Brain pericyte (primary cell): ENCODE results near the gene CAMK2D.

Source experiments
- DNase-seq: peaks from one replicate; pipeline ENCODE4 v3.0.0-alpha.2; 2012; ENCODE audit warnings: low read depth, low spot score

CAMK2D gene

GRCh38 chr4:113763029-113763285, 1.4 kb upstream of the CAMK2D start:
- no peak for DNase-seq

DNA sequence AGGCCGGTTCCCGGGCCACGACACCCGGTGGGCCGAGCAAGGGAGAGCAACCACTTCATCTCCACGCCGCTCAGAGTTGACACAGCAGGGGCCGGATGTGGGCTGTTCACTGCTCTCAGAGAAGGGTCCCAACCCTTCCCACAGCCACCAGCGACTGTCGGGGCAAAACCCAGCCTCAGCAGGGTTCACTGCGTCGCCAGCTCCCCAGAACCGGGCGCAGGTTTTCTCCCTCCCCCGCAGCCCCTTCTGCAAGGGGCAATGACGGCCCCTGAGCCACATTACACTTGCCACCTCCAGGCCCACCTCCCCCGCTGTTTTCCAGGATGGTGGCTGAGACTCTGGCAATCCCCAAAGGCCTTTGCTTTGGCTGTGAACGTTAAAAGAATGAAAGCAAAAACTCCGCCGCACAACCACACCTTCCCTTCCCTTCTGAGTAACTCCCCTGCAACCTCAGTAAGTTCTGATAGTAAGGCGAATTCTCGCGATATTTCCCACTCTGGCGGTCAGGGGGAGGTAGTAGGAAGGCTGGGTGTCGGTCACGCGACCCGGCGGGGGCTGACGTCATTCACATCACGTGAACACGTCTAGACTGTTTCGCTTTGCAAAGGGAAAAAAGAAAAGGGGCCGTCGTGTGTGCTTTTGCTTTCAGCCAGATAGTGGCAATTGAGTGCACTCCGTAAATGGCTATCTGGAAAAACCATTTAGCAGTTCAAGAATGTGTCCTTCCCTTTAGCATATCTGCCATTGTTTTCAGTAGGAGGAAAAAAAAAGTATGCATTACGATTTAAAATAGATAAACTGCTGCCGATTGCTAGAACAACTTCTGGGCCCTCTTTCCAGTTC, 869 bp upstream of the CAMK2D start:
- DNase-seq: peak; percentile 97

DNA sequence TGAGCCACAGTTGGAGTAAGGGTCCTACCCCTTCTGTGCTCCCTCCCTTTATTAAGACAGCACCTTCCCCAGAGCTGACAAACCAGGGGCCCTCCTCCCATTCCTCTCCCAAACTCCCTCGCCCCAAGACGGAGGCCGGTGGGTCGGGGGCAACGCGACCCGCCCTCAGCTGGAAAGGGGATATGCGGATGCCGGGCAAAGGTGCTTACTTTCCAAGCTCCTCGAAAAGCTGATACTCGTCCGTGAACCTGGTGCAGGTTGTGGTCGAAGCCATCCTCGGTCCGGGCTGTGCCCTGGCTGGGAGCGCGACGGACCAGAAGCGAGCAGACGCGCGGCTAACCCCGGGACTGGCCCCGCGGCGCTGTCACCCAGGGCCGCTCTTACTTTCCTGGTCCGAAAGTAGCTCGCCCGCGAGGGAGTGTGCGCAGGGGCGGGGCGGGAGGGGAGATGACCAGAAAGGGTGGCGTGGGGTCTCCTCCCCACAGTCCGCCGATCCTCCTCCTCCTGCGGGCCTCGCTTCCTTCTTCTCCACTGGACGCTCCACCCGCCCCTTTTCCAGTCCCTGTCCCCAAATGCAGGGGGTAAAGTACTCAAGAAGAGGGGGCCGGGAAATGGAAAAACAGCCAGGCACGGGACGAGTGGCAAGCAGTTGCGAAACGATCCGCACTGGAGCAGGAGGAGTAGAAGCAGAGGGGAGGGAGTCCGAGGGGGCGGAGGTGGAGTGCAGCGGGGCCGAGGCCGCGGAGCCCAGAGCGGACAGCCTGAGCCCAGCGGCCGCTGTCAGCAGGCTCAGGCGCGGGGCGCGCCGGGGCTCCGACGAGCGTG, 531 bp downstream of the CAMK2D start:
- no peak for DNase-seq

- DNase-seq: no peak
Observed at GRCh38 chr4:113760094-113760794, 1.3 kb downstream of the CAMK2D start.

- DNase-seq: no peak
Observed at GRCh38 chr4:113759696-113760093, 1.8 kb downstream of the CAMK2D start.

DNA sequence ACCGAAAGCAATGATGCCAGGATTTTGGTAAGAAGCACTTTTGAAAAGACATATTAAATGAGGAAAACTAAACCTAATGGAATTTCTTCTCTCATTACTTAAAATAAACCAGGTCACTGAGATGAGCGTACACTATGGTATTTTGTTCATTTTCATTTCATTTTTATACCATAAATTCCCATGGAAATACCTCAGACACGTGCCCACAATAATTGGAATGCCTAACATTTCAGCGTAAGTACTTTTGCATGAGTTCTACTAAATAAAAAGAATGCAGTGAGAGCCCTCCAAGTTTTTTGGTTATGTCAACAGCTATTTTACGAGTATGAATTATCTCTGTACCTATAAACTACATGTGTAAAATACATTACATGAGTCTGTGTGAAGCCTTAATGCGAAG, 3.2 kb downstream of the CAMK2D start:
- no peak for DNase-seq

DNA sequence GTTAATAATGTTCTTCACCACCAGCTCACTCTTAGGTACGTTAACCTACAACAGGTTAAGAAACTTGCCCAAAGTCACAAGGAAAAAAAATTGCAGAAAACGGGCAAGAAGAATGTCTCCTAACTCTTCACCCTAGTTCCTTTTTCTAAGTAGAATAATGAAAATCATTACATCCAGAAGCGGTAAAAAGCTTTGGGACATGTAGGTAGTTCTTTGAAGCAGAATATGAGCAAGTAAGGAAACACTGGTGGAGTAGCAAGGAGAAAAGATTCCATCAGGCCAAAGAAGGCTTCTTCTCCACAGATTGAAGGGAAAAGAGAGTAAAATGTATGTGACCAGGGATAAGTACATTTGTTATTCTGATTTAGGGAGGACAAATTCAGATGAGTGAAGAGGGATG, 4.1 kb downstream of the CAMK2D start:
- DNase-seq: no peak

DNA sequence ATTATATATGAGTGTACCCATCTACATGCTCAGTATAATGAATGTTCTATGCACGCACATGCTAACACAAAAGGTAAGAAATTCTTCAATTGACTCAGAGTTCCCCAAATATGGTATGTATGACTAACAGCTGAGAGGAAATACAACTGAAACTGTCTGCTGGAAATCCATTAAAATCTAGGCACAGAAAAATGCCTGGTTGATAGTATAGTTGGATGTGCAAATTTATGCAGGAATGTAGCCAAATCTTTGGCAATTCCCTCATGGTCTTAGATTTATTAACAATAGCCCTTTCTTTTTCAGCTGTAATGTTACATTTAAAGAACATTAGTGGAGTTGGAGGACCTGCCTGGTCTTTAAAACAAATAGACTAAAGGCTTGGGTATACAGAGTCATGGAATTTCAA, 5.5 kb downstream of the CAMK2D start:
- DNase-seq: no peak

DNA sequence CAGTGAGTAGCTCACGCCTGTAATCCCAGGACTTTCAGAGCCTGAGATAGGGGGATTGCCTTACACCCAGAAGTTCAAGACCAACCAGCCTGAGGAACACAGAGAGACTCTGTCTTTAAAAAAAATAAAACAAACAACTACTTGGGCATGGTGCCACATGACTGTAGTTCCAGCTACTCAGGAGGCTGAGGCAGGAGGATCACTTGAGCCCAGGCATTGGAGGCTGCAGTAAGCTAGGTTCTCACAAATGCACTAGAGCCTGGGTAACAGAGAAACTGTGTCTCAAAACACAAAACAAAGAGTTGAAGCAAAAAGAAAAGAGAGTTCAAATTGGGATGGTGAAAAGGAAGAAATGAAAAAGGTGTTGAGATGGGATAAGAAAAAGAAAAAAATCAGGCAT, 10.8 kb downstream of the CAMK2D start:
- no peak for DNase-seq

DNA sequence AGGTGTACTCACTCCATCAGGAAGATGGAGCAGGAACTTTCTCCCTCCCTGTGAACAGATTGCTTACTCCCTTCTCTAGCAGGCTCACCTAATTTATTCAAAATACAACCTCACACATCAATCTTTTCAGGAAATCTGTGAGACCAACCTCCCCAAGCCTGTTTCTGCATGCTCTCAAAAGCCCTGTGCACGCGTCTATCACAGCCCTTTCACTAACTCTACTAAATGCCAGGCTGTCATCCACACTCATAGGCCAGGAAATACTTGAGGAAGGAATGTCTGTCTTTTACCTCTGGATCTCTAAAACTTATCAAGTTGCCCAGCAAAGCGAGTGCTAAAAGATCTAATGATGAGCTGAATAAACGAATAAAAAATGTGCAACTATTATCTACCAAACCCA, 11.2 kb downstream of the CAMK2D start:
- DNase-seq: no peak

DNA sequence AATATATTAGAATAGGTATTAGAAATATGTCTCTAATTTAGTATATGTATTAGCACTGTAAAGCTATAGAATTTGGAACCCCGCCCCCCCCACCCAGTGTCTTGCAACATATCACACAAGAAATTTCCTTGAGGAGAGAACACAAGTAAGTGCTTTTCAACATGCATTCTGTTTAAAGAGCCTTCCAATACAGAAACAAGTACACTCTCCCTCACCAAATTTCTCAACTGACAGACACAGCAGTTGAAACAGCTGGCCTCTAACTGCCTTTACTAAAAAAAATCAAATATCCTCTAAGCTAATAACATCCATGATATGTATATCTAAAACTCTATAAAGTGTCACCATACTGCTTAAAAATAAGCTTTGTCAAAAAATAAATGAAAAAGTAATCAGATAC, 12.4 kb downstream of the CAMK2D start:
- no peak for DNase-seq

- DNase-seq: no peak
Observed at GRCh38 chr4:113747949-113748348, 13.6 kb downstream of the CAMK2D start.

- no peak for DNase-seq
Observed at GRCh38 chr4:113745711-113746110, 15.8 kb downstream of the CAMK2D start.

GRCh38 chr4:113744667-113745240, 16.8 kb downstream of the CAMK2D start:
- no peak for DNase-seq

DNA sequence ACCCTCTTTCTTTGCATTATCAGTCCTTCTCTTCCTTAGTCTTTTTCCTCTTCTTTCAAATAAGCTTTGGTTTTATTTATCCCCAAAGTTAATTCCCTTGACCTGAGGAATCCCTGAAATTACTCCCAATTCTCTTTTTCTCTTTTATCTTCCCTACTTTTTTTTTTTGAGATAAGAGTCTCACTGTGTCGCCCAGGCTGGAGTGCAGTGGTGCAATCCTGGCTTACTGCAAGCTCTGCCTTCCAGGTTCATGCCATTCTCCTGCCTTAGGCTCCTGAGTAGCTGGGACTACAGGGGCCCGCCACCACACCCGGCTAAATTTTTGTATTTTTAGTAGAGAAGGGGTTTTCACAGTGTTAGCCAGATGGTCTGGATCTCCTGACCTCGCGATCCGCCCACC, 17.8 kb downstream of the CAMK2D start:
- no peak for DNase-seq

DNA sequence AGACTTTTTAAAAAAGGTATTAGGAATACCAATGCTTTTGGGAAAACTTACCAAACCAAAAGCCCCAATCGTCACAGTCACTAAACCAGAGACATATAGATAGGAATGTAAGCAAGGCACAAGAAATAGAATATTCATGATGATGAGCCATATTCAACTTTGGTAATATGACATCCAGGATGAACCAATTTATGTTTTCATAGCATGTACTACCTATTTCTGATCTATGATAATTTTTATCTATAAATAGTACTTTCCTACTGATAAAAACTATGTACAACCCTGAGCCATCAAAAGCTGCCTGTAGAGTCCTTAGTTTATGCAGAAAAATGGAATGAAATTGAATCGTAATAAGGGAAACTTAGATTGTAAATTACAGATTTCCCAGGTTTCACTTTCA, 18.9 kb downstream of the CAMK2D start:
- no peak for DNase-seq

GRCh38 chr4:113741956-113742355, 19.6 kb downstream of the CAMK2D start:
- DNase-seq: no peak

DNA sequence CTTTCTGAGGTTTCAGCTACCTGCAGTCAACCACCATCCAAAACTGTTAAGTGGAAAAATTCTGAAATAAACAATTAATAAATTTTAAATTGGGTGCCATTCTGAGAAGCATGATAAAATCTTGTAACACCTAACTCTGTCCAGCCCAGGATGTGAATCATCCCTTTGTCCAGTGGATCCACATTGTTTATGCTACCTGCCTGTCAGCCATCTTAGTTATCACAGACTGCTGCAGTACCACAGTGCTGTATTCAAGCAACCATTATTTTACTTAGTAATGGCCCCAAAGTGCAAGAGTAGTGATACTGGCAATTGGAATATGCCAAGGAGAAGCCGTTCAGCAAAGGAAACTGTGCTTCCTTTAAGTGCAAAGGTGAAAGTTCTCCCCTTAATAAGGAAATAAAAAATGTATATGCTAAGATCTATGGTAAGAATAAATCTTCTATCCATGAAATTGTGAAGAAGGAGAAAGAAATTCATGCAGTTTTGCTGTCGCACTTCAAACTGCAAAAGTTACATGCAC, 20.6 kb downstream of the CAMK2D start:
- DNase-seq: no peak

- DNase-seq: no peak
Observed at GRCh38 chr4:113739197-113739596, 22.3 kb downstream of the CAMK2D start.

GRCh38 chr4:113738251-113738650, 23.3 kb downstream of the CAMK2D start:
- DNase-seq: peak; percentile 76

GRCh38 chr4:113733685-113734084, 27.9 kb downstream of the CAMK2D start:
- DNase-seq: no peak

GRCh38 chr4:113732967-113733527, 28.5 kb downstream of the CAMK2D start:
- no peak for DNase-seq
